ENCODE results near the gene SMIM44. TPM values are rescaled to one million over a fixed set of nuclear protein-coding genes. Genes with fewer than 3 reads are reported as not detected.

SMIM44 gene
- polyA plus RNA-seq, 3 donors = not detected

DNA sequence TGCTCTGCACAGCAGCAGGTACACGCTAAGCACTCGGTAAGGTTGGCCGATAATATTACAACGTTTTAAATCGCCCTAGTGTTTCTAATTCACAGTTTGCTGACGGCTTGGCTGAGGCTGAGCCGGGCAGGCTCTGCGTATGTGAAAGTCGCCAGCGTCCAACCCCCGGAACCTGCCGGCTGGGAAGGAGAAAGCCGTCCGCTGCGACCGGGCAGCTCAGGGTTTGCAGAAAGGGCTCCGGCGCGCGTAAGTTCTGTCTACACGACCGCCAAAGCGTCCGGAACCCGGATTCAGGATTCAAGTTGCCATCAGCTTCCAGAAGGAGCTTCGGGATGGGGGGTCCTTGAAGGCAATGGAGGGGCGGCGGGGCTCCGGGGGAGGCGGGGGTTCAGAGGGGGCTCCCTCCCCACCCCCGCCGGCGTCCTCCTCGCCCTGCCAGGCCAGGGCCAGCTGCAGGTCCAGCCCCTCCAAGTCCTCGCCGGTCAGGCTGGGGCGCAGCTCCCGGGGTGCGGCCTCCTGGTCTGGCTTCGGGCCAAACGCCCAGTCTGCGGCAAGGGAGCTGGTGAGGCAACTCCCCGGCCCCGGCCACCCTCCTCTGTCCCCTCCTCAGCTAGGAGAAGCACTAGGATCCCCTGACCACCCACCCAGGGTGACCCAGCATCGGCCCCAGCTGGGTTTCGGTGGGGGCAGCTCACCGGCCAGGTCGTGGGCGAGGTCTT lies 575 bp downstream of the SMIM44 start:
- intact Hi-C loops (cut with micrococcal nuclease) = no loop called here
- H3K27me3 Mint-ChIP-seq (ENCODE audit: low read depth in 3 of 3) = peaks cover 2 to 14% (median 13%) of the 10 kb centered on the region in 3 donors
- H3K27ac Mint-ChIP-seq = no peak overlapping the region
- H3K36me3 ChIP-seq (replicated peaks in 1 of 2; ENCODE audit: control insufficient read depth in 1 of 2, insufficient read depth in 2 of 2, low read length in 2 of 2) = no peaks in the 10 kb centered on the region
- peaks cover 0 to 6% (median 0%) of the 10 kb centered on the region in 7 donors for H3K9me3 Mint-ChIP-seq
- H3K4me2 ChIP-seq (replicated peaks; ENCODE audit: extremely low read depth, low read length, poor library complexity, severe bottlenecking) = no peak overlapping the region
- H3K4me3 Mint-ChIP-seq = no peak overlapping the region
- no peak overlapping the region for H3K4me3 ChIP-seq (replicated peaks in 1 of 3; ENCODE audit: low read depth in 2 of 3, low read length in 3 of 3)
- 89% methylated on average over 42 of the region's 49 CpGs for WGBS (ENCODE audit: insufficient coverage)
- no peak for DNase-seq
- H3K79me2 ChIP-seq (ENCODE audit: insufficient read depth, low read length) = no peaks in the 10 kb centered on the region
- H3K36me3 Mint-ChIP-seq = no peaks in the 10 kb centered on the region
- no peaks in the 10 kb centered on the region for H3K9me3 ChIP-seq (replicated peaks in 1 of 2; ENCODE audit: control insufficient read depth in 1 of 2, insufficient read depth in 1 of 2, low read length in 2 of 2)
- peaks cover 15% of the 10 kb centered on the region for H3K4me1 Mint-ChIP-seq
- H3K9ac ChIP-seq (ENCODE audit: insufficient read depth, low read length, poor library complexity, severe bottlenecking) = no peak overlapping the region
- no peaks in the 10 kb centered on the region for H4K20me1 ChIP-seq (ENCODE audit: insufficient read depth, low read length)
- H3K27me3 ChIP-seq (ENCODE audit: control insufficient read depth in 2 of 2, insufficient read depth in 2 of 2, low read length in 2 of 2) = no peaks in the 10 kb centered on the region
- H3K4me1 ChIP-seq (ENCODE audit: control insufficient read depth in 1 of 2, insufficient read depth in 2 of 2, low read length in 2 of 2) = peaks cover 9 to 18% of the 10 kb centered on the region in 2 donors
- H3K27ac ChIP-seq (ENCODE audit: low read depth in 1 of 2, low read length in 2 of 2) = no peak overlapping the region
- TF ChIP-seq, protein P1, sequence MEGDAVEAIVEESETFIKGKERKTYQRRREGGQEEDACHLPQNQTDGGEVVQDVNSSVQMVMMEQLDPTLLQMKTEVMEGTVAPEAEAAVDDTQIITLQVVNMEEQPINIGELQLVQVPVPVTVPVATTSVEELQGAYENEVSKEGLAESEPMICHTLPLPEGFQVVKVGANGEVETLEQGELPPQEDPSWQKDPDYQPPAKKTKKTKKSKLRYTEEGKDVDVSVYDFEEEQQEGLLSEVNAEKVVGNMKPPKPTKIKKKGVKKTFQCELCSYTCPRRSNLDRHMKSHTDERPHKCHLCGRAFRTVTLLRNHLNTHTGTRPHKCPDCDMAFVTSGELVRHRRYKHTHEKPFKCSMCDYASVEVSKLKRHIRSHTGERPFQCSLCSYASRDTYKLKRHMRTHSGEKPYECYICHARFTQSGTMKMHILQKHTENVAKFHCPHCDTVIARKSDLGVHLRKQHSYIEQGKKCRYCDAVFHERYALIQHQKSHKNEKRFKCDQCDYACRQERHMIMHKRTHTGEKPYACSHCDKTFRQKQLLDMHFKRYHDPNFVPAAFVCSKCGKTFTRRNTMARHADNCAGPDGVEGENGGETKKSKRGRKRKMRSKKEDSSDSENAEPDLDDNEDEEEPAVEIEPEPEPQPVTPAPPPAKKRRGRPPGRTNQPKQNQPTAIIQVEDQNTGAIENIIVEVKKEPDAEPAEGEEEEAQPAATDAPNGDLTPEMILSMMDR (IDR thresholded peaks at IDR 0.05) = no peak
- H2AFZ ChIP-seq (ENCODE audit: insufficient read depth, low read depth, low read length, poor library complexity, severe bottlenecking) = no peak overlapping the region

DNA sequence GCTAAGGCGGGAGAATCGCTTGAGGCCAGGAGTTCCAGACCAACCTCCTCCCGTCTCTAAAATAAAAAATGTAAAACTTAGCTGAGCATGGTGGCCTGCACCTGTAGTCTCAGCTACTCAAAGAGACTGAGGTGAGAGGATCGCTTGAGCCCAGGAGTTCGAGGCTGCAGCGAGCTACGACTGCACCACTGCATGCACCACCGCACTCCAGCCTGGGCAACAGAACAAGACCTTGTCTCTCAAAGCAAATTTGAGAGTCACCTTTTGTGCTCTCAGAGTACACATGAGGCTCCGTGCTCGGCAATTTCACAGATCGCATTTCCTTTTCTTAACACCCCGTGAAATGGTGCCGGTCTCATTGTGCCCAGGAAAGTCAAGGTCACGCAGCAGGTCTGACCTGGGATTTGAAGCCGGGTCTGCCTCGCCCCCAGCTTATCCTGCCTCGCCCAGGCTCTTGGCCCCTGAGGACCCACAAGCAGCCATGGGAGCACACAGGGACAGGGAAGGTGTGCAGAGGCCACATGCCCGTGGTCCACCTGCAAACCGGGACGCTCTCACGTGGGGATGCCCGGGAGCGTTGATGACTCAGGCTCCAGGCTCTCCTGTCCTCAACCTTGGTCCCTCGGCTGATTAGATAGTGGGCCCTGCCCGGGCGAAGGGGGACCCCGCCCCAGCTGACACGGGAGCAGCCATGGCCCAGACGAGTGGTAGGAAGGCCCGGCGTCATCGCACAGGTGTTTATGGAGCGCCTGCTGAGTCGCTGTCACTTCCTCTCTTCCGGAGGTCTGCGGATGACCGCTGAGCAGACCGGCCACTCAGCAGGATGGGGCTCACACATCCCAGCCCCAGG lies 1.8 kb downstream of the SMIM44 start:
- H4K20me1 ChIP-seq (ENCODE audit: insufficient read depth, low read length) = no peaks in the 10 kb centered on the region
- no peak overlapping the region for H3K27ac ChIP-seq (ENCODE audit: low read depth in 1 of 2, low read length in 2 of 2)
- Mint-ChIP-seq H3K36me3 (no peaks in the 10 kb centered on the region), H3K9me3 (peaks cover 0 to 6% (median 0%) of the 10 kb centered on the region in 7 donors), H3K27ac (no peak overlapping the region), H3K4me1 (peaks cover 15% of the 10 kb centered on the region), H3K4me3 (no peak overlapping the region), H3K27me3 (ENCODE audit: low read depth in 3 of 3) (peaks cover 2 to 17% (median 14%) of the 10 kb centered on the region in 3 donors)
- H3K27me3 ChIP-seq (ENCODE audit: control insufficient read depth in 2 of 2, insufficient read depth in 2 of 2, low read length in 2 of 2) = no peaks in the 10 kb centered on the region
- TF ChIP-seq, protein P1 (IDR thresholded peaks at IDR 0.05) = no peak
- no peak overlapping the region for H3K4me3 ChIP-seq (replicated peaks in 1 of 3; ENCODE audit: low read depth in 2 of 3, low read length in 3 of 3)
- WGBS (ENCODE audit: insufficient coverage) = 92% methylated on average over 37 of the region's 38 CpGs
- H3K9me3 ChIP-seq (replicated peaks in 1 of 2; ENCODE audit: control insufficient read depth in 1 of 2, insufficient read depth in 1 of 2, low read length in 2 of 2) = no peaks in the 10 kb centered on the region
- no peaks in the 10 kb centered on the region for H3K79me2 ChIP-seq (ENCODE audit: insufficient read depth, low read length)
- no peak overlapping the region for H3K9ac ChIP-seq (ENCODE audit: insufficient read depth, low read length, poor library complexity, severe bottlenecking)
- intact Hi-C loops (cut with micrococcal nuclease) = no loop called here
- no peak overlapping the region for H2AFZ ChIP-seq (ENCODE audit: insufficient read depth, low read depth, low read length, poor library complexity, severe bottlenecking)
- DNase-seq = no peak
- H3K36me3 ChIP-seq (replicated peaks in 1 of 2; ENCODE audit: control insufficient read depth in 1 of 2, insufficient read depth in 2 of 2, low read length in 2 of 2) = no peaks in the 10 kb centered on the region
- no peak overlapping the region for H3K4me2 ChIP-seq (replicated peaks; ENCODE audit: extremely low read depth, low read length, poor library complexity, severe bottlenecking)
- peaks cover 9 to 18% of the 10 kb centered on the region in 2 donors for H3K4me1 ChIP-seq (ENCODE audit: control insufficient read depth in 1 of 2, insufficient read depth in 2 of 2, low read length in 2 of 2)

Measured in CD14-positive monocyte (primary cell).